DMS153 treated with DMSO at 0.1 percent for 48 hours (cell line): ENCODE measurements around the gene IL36A.

Source experiments
- DNase-seq: peaks from one replicate; lab custom pipeline; 2025; ENCODE audit not compliant: unreplicated experiment; lab: John Stamatoyannopoulos, UW

Gene IL36A

GRCh38 chr2:113005030-113005509 is at the start of gene IL36A:
IL36A (plus strand) TSS chr2:113005459; CDS start chr2:113005872, 413 bp downstream.
- DNase-seq: no peak

- no peak for DNase-seq
Measured at GRCh38 chr2:112957511-112957910, 47.7 kb upstream of the IL36A start.

- DNase-seq: peak; percentile 27
Measured at GRCh38 chr2:112958428-112959108, 46.7 kb upstream of the IL36A start.

DNA sequence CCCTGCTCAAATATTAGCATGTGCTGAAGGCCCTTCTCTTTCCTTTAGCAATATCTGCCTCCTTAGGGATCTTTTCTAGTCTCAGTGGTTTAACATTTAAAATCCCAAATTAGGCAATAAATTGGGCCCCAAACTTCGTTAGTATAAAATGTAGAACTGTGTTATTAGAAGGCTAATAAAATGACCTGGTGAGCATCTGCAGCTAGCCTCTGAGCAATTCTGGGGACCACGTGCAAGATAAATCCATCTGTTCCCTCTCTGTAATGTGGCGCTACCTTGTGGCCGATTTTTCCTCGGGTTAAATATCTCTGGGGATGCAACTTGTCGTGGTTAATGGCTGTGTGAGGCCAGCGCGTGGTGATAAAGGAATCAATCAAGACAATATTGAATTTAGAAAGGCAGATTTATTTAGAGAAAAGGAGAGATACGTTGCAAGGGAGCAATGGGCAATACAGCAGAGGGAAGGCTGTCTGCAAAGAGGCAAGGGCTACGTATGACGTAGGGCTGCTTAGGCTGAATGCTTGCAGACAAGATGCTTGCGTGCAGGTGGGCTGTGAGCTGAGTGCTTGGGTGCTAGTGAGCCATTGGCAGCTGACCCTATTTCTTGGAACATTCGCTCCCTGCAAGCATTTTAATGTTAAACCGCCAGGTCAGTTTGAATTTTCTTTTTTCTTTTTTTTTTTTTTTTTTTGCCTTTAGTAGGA is 46.0 kb upstream of the IL36A start:
- DNase-seq: no peak

DNA sequence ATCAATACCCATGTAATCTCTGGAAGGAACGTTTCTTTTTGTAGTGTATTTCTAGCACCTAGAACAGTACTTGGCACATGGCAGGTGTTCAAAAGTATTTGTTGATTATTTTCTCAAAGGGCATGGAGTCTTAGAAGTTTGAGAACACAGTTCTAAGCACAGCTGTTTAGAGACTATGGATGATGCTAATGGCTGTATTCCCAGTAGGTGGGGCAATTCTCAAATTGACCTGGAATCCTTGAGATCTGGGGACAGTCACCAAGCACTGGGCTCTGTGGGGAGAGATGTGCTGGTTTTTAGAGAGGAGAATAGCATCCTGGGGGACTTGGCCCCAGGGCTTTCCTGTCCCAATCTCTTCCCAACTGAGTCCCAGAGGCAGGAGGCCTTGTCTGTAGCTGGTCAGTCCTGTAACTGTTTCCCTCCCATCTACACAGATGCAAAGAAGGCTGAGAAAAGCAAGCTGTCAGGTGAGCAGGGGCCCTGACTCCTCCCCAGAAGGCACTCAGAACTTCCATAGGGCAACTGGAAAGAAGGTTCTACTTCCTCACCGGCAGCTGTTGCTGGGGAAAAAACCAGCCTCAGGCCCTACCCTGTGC is 44.9 kb upstream of the IL36A start:
- no peak for DNase-seq

DNA sequence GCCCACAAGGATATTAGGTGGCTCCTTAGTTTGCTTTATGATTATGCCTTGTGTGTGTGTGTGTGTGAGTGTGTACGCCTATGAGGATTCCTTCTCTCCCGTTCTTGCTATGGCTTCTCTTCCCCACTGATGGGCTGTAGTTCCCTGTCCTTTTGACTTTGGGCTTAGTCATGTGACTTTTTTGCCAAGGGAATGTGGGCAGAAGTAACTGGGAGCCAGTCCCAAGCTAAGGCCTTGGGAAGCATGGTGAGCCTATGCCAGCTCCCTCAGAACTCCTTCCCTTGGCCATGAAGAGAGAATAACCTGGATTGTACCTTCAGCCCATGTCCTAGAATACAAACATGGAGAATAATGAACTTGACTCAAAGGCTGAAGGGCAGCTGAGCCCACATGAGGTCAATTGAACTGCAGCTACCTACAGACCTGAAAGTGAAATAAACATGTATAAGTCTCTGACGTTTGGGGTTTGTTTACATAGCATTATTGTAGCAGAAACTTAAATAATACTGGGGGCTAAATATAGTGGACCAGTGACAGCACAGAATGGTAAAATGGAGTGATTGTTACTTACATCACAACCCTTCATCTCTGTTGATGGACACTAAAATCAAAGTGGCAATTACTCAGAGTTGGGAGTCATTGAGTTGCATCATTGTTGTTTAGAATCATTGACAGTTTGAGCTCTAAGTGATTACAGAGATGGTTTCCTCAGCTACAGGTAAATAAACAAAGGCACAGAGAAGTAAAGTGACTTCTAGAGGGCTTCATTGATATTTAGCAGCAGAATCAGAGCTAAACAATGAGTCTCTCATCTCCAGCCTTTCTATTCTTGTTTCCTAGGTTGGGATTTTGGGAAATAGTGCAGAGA is 42.7 kb upstream of the IL36A start:
- DNase-seq: no peak

DNA sequence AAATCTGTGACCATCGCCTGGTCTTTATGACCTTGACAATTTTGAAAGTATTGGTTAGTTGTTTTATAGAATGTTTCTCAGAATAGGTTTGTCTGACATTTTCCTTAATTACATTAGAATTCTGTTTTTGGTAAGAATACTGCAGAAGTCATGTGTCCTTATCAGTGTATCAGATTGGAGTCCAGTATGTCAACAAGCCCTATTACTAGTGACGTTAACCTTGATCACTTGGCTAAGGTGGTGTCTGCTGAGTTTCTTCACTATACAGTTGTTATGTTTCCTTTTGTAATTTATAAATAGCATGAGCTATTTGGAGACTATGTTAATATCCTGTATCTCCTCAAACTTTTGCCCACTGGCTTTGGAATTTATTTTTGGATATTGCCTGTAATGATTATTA is 38.2 kb upstream of the IL36A start:
- no peak for DNase-seq

- DNase-seq: no peak
Measured at GRCh38 chr2:112972423-112973086, 32.7 kb upstream of the IL36A start.

DNA sequence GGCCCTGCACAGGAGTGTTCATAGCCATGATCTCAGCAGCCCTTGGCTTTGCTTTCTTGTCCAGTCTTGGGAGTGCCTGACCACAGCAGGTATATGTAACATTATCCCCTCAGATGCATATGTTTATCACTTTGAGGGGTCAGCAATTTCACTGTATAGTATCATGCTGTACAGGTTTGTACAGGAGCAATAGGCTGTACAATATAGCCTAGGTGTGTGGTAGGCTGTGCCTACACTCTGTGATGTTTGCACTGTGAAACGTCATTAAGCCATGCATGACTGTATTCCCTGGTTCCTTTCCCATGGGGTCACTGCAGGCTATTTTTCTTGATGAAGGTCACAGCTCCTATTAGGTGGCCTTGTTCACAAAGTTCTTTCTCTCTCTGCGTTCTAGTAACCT is 32.1 kb upstream of the IL36A start:
- DNase-seq: no peak

- DNase-seq: no peak
Measured at GRCh38 chr2:112977559-112978056, 27.7 kb upstream of the IL36A start, which contains the start of gene IL36G. IL36G (plus strand) TSS chr2:112978006; CDS start chr2:112978639, 633 bp downstream.

GRCh38 chr2:112979731-112980130 is 25.5 kb upstream of the IL36A start:
- DNase-seq: no peak

- no peak for DNase-seq
Measured at GRCh38 chr2:112980537-112980936, 24.7 kb upstream of the IL36A start.

DNA sequence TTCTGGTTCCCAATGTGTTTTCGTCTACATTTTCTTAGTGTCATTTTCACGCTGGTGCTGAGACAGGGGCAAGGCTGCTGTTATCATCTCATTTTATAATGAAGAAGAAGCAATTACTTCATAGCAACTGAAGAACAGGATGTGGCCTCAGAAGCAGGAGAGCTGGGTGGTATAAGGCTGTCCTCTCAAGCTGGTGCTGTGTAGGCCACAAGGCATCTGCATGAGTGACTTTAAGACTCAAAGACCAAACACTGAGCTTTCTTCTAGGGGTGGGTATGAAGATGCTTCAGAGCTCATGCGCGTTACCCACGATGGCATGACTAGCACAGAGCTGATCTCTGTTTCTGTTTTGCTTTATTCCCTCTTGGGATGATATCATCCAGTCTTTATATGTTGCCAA is 20.2 kb upstream of the IL36A start:
- no peak for DNase-seq

DNA sequence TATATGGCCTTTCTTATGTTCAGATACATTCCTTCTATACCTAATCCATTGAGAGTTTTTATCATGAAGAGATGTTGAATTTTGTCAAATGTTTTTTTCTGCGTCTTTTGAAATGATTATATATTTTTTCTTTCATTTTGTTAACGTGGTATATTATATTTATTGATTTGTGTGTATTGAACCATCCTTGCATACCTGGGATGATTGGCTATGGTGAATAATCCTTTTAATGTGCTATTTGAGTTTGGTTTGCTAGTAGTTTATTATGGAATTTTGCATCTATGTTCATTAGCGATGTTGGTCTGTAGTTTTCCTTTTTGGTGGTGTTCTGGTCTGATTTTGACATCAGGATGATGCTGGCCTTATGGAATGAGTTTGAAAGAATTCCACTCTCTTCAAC is 15.6 kb upstream of the IL36A start:
- no peak for DNase-seq

GRCh38 chr2:112993831-112994230 is 11.4 kb upstream of the IL36A start:
- DNase-seq: no peak

GRCh38 chr2:112994648-112995047 is 10.6 kb upstream of the IL36A start:
- DNase-seq: no peak

DNA sequence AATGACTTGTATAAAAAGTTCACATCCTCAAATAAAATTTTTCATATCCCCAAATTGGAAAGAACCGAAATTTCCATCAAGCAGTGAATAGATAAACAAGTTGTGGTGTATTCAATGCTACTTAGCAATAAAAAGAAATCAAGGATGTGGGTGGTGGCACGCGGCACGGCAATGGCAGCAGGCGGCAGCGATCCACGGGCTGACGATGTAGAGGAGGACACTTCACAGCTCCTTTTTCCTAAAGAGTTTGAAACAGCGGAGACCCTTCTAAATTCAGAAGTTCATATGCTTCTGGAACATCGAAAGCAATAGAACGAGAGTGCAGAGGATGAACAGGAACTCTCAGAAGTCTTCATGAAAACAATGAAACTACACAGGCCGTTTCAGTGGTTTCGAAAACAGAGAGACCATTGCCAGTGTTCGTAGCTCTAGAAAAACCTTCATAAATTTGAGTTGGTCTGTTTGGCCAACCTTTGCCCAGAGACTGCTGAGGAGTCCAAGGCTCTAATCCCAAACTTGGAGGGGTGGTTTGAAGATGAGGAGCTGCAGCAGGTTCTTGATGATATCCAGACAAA is 9.8 kb upstream of the IL36A start:
- no peak for DNase-seq

DNA sequence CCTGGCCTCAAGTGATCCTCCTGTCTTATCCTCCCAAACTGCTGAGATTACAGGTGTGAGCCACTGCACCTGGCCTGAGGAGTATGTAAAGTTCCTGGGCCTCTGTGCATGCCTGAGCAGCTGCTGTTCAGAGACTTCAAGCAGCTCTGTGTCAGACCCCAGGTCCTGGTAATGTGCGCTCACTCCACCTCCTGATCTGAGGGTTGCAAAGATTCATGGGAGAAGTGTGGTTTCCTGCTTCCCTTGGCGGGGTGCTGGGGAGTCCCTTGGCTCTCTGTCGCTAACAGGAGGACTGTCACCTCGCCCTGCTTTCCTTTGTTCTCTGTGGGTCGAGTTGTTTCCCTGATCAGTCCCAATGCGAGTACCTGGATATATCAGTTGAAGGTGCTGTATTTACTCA is 8.6 kb upstream of the IL36A start:
- DNase-seq: no peak

DNA sequence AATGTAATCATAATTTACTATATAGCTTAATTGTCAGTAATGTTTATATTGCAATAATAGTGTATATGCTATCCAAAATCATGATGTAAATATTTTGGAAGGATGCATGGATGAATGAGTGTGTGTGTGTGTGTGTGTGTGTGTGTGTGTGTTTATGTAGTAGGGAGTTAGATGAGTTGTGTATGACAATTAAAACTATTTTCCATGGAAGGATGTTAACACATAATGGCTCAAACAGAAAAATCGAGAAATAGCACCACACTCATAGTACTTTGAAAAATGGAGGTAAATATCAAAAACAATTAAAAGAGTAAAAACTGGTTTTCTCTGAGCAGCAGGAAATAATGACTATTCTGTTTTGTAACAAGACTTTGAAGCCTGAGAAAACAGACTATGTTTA is 8.1 kb upstream of the IL36A start:
- DNase-seq: no peak

GRCh38 chr2:113000436-113000835 is 4.8 kb upstream of the IL36A start:
- peak; percentile 4 for DNase-seq
